Measurements from ENCODE around the gene PTGIS.
A peak's percentile ranks its signal among the peaks of the same experiment; 100 is the strongest.

The PTGIS gene

DNA sequence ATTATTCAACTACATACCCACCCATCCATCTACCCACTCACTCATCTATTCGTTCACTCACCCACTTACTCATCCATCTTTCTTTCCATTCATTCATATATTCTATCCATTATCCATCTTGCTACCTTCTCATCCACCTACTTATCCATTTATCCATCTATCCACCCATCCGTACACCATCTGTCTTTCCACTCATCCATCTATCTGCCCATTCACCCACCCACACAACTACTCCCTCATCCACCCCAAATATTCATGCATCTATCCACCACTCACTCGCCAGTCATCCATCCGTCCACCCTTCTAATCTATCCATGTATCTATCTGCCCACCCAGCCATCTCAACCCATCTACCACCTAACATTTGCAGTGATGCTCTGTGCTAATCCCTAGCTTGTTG, 71.9 kb downstream of the PTGIS start:
- DNase-seq = no peak

DNA sequence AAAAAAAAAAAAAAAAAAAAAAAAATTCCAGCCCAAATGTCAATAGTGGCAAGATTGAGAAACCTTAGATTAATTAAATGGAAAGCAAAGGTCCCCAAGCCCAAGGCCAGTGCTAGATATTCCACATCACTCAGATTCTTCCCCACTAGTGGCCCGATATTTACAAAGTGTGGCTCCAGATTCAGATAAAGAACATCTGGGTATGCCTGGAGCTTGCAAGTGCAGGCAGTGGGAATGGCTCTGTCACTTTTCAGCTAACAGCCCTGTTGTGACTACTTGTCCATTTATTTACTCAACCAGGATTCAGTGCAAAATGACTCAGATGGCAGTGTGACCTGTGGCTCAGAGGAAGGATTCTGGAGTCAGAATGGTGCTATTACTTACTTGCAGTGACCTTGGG, 77.2 kb downstream of the PTGIS start:
- DNase-seq = no peak

DNA sequence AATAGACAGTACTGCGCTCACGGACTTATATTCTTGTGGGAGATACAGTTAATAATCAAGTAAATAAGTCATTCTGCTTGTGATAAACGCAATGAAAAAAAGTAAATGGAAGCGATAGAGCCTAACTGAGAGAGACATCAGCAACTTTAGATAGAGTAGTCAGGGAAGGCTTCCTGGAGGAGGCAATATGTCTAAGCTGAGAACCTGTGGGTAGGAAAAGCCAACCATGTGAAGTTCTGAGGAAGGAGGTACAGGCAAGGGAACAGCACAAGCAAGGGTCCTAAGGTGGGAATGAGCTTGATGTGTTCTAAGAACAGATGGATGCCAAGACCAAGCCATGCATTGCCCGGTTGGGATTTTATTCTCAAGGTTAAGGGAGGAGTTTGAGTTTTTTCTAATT, 78.2 kb downstream of the PTGIS start:
- no peak for DNase-seq

DNA sequence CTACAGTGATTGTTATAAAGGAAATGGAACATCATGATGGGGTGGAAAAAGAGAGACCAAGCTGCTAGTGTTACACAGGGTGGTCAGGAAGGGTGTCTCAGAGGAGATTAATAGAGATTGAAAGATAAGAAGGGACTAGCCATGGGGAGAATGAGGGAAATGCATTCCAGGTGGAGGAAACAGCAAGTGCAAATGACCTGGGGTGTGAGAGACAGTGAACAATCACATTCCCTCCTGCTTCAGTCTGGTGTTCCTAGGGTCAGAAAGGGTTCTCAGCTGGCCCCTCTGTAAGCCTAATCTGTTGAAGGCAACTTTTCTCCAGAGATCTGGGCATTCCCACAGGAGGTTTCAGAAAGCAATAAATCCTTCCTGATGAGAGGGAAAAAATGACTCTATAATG, 81.9 kb downstream of the PTGIS start:
- DNase-seq = no peak

DNA sequence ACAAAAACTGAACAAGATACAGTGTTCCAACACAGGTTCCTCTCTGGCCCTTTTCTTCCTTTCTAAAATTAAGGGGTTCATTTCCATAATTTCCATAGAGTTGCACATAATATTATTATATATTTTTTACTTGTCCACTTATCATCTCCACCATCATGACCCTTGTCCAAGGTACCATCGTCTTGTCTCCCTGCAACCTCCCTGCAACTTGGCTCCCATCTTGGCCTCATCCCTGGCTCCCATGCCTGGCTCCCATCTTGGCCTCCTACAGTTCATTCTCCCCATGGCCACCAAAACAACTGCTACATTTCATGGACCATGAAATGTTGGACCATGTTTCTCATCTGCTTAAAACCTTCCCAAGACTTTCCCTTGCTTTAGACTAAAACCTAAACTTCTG, 82.4 kb downstream of the PTGIS start:
- DNase-seq = no peak

DNA sequence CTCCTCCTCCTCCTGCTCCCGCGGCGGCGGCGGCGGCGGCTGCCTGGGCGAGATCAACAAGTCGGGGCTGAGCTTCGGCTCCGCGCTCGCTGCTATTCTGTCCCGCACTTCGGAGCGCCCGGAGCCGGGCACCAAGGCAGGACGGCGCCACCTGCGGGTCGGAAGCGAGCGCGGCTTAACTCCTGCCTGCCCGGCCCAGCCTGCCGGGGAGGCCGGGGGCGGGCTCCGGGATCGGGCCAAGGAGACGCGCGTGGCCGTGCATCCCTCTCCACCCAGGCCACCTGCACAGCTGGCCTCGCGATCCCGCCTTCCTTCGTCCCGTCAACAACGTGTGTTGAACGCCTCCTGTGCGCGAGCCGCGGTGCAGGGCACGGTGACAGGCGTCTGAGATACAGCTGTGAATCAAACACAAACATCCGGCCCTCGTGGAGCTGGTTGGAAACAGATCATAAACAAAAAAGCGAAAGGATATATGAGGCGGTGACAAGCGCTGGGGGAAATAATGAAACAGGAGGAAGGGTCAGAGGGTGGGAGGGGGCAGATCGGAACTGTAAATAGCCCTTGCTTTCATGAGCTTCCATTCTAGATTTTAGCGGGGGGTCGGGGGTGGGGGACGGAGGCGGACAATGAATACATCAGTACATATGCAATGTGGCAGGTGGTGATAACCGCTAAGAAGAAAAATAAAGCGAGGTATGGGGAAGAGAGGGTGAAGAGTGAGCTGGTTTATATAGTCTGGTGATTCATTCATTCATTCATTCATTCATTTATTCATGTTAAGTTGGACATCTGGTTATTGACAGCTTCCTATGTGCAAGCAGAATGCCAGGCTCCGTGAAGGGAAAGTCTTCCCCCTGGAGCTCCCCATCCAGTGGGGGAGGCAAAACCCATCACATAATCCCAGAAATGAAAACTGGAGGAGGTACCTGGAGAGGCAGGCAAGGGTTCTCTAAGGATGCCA, 83.5 kb downstream of the PTGIS start:
- DNase-seq = peak in 12 of 14 donors; percentile 4 to 78 (median 39)

DNA sequence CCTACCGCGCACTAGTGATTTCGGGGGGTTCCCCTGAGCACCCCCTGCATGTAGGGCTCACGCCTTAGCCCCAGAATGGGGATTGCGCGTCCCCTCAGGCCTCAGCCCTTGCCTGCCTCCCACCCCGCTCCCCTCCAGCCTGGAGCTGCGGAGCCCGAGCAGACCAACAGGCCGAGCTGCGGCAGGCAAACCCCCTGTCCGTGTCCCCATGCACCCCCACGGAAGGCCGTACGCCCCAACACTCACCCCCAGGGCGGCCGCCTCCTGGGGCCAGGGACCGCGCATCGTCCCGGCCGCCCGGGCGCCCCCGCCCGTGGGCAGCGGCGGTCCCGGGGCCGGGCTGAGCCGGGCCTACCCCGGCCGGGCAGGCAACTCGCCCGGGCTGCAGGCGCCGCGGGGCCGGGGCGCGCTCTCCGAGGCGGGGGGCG, 84.2 kb downstream of the PTGIS start:
- DNase-seq = no peak

DNA sequence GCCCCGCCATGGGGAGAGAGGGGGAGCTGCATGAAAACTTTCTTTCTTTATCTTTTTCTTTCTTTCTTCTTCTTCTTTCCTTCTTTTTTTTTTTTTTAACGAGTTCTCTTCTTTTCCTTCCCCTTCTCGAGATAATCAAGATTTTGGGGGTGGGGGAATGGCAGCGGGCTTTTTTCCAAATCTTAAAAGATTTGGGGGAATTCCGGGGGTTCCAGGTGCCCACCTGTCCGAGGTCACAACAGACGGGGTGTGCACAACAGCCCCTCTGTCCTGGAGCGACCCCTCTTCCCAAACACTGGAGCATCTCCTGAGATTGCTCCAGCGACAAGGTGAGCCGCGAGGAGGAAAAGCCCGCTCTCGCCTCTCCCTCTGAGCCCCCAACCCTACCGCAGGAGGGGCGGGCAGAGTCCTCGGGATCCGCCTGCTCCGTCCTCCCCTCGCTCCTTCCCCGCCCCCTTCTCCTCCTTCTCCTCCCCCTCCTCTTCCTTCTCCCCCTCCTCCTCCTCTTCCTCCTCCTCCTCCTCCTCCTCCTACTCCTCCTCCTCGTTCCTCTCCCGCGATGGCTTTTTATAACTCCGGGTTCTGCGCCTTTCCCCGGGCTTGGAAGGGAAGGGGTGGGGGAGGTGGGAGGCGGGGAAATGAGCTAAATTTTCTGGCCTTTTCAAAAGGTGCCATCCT, 84.8 kb downstream of the PTGIS start:
- no peak for DNase-seq

DNA sequence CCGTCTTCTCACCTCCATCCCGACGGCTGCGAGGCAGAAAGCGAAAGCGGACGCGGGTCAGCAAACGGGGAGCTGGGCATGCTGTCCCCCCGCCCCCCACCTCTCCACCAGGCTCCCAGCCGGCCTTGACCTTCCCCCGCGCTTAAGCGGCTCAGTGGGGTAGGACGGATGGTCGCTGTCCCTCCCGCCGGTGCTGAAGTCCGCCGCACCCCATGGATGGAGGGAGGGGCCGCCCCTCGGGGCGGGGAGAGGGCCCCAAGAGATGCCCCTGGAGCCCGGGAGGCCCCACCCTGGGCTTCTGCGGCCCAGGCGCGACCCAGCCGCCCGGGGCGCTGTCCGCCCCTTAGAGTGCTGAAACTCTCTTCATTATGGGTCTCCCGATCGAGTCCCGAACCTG, 85.3 kb downstream of the PTGIS start, which contains the start of gene KCNB1:
KCNB1 (minus strand) TSS at position 48 of the 397 bp plus-strand sequence. CDS start 188 bp downstream, outside the sequence.
- DNase-seq = peak in 4 of 14 donors; percentile 5 to 60 (median 28)

DNA sequence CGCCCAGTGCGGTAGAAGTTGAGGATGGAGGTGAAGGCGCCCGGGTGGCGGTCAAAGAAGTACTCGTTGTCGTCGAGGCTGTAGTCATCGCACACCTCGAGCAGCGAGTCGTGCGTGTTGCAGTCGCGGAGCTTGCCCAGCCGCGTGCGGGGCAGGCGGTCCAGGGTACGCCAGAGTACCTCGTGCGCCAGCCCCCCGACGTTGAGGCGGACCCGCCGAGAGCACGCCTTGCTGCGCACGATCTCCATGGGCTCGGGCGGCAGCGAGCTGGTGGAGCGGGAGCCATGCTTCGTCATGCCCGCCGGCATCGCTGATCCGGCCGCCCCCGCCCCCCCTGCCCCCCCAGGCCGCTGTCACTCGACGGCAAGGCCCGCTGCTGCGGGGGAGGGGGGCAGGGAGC, 85.8 kb downstream of the PTGIS start:
- DNase-seq = no peak

DNA sequence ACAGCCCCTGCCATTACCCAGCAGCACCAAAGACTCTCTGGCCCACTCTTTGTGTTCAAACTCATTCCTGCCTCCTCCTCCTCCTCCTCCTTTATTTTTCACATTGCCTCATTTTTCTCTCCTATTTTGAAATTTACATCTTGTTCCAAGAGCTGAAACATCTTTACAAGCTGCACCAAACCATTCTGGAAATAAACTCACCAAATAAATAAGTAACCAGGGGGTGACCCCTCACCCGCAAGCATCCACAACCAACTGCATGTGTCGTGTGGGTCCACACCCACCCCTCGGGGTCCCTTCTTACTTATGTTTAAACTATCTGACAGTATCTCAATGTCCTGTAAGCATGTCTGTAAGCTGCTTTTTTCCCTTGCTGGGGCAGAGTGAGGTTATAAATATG, 86.8 kb downstream of the PTGIS start:
- no peak for DNase-seq

DNA sequence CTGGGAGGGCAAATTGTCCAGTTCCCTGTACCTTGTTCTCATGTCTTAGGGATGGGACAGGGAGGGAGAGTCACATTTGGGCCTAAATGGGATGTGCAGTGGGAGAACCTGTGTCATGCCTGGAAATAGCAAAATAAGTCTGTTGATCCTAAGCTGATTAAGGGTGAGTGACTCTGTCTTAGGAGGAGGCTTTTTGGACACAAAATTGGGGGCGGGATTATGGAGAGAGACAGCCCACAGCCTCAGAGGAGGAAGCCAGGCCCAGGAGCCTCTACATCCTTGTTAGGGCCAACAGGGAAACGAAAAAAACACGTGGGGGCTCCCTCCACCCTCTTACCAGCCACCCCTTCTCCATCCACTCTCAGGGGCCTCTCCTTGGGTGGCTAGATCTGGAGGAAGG, 87.7 kb downstream of the PTGIS start:
- DNase-seq = no peak

DNA sequence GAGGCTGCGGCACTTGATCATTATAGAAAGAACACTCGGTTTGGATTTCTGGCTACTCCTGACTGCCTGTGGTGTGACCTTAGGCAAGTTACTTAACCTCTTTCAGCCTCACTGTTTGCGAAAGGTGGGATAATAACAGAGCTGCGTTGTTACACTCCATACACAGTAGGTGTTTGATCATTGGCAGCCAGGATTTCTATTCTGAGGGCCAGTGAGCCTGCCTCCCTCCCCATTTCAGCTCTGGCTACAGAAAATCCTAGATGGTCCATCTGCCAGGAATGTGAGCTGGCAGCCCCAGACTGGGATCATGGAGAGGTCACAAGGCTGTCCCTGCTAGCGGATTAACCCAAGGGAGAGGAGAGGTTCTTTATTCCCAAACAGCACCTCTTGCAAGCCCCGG, 88.2 kb downstream of the PTGIS start:
- peak in 2 of 14 donors; percentile 4 to 40 for DNase-seq

DNA sequence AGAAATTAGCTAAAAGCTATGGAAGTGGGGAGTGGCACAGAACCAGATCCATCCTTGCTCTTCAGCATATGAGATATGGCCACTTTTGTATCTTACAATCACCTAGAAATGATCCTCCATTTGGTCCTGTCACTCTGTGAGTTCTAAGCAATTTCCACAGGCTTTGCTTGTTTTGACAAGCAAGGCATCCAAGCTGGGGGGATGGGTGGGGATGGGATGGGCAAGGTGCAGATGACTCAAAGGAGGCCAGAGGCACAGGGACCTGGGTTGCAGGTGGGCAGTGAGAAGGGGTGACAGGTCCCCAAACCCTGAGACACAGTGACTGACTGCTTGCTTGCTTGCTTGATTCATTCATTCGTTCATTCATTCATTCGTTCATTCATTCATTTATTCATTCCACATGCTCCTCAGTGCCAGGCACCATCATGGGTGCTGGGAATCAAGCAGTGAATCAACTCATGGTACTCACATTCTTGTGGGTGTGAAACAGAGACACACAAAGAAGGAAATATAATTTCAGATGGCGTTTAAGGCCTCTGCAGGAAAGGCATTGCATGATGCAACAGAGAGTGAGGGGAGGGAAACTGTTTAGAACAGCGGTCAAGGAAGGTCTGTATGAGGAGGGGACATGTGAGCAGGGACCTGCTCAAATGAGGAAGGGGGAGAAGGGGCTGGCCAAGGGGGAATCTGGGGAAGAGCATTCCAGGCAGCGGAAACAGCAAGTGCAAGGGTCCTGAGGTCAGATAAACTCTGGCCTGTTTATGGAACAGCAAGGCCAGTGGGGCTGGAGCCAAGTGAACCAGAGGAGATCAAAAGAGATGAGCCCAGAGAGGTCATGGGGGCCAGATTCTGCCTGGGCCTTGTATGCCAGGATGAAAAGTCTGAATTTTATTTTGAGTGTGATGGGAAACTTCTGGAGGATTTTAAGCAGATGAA, 88.9 kb downstream of the PTGIS start:
- DNase-seq = no peak

DNA sequence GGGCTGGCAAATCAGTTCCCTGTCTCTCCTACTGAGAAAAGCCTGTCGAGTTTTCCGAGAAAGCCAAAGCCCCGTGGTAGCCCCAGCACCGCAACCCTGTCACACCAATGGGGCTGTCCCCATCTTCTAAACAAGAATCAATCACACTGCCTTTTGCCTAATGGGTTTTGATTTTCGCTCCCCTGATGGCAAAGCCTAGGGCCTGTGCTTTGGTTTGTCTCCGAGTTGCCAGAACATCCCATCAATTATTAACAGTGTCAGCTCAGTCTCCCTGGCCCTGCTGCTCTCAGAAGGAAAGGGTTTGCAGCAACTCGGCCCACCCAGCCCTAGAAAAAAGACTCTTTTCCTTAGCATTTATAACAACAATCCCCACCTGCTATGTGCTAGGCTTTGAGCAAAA, 89.7 kb downstream of the PTGIS start:
- DNase-seq = no peak

DNA sequence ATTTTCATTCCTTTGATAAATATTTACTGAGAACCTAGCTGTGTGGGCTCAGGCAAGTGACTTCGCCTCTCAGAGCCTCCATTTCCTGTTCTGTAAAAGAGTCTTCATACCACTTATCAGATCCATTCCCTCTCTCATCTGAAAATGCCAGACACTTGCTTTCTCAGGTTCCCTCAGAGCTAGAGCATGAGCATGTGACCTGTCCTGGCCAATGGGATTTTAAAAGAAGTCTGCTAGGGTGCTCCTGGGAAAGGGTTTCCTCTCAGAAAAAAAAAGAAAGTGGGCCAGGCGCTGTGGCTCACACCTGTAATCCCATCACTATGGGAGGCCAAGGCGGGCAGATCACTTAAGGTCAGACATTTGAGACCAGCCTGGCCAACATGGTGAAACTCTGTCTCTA, 90.7 kb downstream of the PTGIS start:
- DNase-seq = no peak

DNA sequence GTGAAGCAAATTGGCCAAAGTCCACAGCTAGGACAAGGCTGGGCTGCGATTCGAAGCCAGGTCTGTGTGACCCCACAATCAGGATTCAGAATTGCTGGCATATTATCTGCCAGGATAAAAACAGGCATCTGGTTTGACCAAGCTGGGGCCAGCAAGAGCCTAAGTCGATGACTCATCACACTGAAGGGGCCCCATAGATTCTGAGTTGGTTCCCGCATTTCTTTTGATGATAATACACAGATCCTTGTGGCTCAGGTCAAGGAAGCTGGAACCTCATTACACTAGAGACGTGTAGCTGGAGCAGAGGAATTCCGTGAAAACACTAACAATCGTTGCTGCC, 92.0 kb downstream of the PTGIS start:
- no peak for DNase-seq

DNA sequence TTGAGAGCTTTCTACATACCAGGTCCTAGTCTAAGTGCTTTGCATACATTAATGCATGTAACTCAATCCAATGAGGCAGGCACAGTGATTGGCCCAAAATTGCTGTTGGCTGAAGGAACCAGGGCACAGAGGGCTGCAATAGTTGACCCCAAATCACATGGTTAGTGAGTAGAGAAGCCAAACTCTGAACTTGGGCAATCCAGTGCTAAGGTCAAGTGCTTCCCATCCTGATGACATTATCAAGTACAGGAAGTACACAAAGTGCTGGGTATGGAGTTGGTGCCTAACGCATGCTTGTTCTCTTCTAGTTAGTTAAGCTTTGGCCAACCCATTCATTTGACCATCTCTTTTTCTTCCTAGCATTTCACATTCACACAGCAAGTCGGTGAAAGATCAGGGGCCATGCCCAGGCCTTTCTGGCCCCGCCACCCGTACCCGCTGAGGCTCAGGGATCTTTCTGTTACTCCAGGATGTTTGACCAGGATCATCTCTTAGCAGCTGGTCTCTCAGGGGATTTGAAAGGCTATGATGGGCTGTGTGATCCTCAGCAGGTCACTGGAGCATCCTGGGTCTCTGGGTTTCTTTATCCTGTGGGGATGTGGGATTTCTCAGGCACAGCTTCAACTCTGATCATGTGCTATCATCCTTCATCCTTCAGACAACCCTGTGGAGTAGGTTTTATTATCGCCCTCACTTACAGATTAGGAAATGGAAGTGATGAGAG, 92.5 kb downstream of the PTGIS start:
- no peak for DNase-seq

DNA sequence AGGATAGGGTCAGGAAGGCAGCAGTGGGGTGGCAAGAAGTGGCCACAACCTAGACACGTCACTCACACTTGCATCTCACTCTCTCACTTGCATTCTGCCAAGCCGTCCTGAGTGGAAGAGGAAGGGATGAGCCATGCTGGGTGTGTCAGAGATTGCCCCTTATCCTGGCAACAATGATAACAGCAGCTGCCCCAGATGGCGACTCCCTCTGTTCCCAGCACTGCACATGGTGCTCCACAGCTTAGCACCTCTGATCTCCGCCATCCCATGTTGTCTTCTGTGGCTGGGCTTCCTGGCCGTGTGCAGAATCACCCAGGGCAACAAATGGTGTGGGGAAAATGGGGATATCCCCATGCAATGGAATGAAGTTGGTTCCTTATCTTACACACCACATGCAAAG, 96.5 kb downstream of the PTGIS start:
- no peak for DNase-seq

DNA sequence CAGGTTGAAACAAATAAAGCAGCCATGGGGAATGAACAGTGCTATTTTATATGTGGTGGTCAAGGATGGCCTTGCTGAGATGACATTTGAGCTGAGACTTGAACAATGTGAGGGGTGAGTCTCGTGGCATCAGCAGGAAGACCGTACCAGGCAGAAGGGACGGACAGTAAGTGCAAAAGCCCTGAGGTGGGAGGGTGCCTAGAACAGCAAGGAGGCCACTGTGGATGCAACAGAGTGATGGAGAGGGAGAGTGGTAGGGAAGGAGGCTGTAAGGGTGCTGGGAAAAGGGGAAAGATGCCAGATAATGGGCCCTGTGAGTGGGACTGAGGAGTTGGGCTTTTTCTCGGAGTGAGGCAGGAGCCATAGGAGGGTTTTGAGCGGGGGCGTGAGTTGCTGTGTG, 97.0 kb downstream of the PTGIS start:
- no peak for DNase-seq

DNA sequence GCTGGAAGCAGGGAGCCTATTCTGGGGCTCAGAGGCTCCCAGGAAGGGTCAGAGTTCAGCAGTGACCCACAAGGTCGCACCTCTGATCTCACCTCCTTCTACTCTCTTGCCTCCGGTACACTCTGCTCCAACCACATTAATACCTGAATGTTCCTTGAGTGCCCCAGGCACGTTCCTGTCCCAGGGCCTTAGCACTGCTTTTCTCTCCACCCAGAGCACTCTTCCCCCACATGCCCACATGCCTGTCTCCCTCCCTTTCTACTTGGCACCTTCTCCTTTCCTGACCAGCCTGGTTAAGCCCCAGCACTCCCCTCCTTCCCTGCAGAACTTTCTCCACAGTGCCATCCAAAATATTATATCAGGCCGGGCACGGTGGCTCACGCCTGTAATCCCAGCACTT, 98.9 kb downstream of the PTGIS start:
- DNase-seq = no peak

DNA sequence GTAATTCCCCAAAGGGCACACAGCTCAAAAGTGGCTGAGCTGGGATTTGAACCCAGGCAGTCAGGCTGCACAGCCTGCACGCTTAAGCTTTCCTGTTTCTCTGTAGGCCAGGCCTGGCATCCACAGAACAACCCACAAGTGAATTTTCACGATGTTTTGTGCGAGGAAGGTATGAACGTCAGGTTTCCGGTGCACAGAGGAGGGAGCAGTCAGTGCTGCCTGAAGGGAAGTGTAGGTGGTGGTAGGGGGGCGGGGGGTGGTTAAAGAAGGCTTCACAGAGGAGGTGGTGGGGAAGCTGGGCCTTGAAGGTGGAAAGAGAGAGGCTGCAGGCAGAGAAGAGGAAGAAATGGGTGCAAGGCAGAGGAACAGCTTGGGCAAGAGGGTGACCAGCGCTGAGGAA, 99.5 kb downstream of the PTGIS start:
- DNase-seq = no peak

Data from C1 segment of cervical spinal cord (tissue), 14 donors.